Lower lobe of right lung (tissue), 2 donors: Measurements from ENCODE around the gene ACVR2A. TPM values are rescaled to one million over a fixed set of nuclear protein-coding genes. Genes with fewer than 3 reads are reported as not detected.

Source experiments
- ATAC-seq, 2 donors: fragments of 200-7000 bp; cut with Tn5 transposase; one replicate each; pipeline ENCODE4 v1.9.1; 2020 to 2022; ENCODE audit warnings: mild to moderate bottlenecking in 2 of 2, moderate library complexity in 2 of 2
- DNase-seq: peaks from one replicate; pipeline ENCODE4 v3.0.0-alpha.2; 2020
- H3K27ac ChIP-seq: fragments of 200-600 bp; one replicate; pipeline ENCODE4 v1.8.0; 2022
- H3K27me3 ChIP-seq: fragments of 200-600 bp; one replicate; pipeline ENCODE4 v1.8.0; 2022; ENCODE audit warnings: low read depth
- H3K36me3 ChIP-seq: fragments of 200-600 bp; one replicate; pipeline ENCODE4 v1.8.0; 2022; ENCODE audit warnings: mild to moderate bottlenecking
- H3K4me1 ChIP-seq: fragments of 200-600 bp; one replicate; pipeline ENCODE4 v1.8.0; 2022
- H3K4me3 ChIP-seq: fragments of 200-600 bp; one replicate; pipeline ENCODE4 v1.8.0; 2022; ENCODE audit warnings: mild to moderate bottlenecking
- H3K9me3 ChIP-seq: fragments of 200-600 bp; one replicate; pipeline ENCODE4 v1.8.0; 2022
- intact Hi-C: fragments of 100-400 bp; cut with DNase I; formaldehyde crosslinking; loops from one replicate; pipeline ENCODE4 v1.11.0; 2022
- total RNA-seq: library from RNA; stranded (reverse); fragmentation: NEBNext Ultra II Directional; extraction: Animal tissue kit (Norgen Biotek cat#: 25700); gene quantifications from one replicate; pipeline ENCODE4 v1.2.1, GENCODE V29; 2021
- TF ChIP-seq, protein P1 (sequence below): fragments of 200-600 bp; IDR thresholded peaks from one replicate; pipeline ENCODE4 v1.8.0; 2022; ENCODE audit warnings: antibody characterized with exemption, mild to moderate bottlenecking
- donor health status: DM: no; HTN: yes; CAD: no; lungs with severe emphysema.

The ACVR2A gene
- total RNA-seq, 1 donor from 2014 or later: 18.2 TPM

GRCh38 chr2:147933931-147934330 lies 89.1 kb downstream of the ACVR2A start:
- Histone ChIP-seq H3K27ac (no peak overlapping the region), H3K4me1 (no peaks in the 10 kb centered on the region), H3K9me3 (no peaks in the 10 kb centered on the region), H3K36me3 (peaks cover 36% of the 10 kb centered on the region), H3K4me3 (no peak overlapping the region), H3K27me3 (no peaks in the 10 kb centered on the region)
- TF ChIP-seq, protein P1, sequence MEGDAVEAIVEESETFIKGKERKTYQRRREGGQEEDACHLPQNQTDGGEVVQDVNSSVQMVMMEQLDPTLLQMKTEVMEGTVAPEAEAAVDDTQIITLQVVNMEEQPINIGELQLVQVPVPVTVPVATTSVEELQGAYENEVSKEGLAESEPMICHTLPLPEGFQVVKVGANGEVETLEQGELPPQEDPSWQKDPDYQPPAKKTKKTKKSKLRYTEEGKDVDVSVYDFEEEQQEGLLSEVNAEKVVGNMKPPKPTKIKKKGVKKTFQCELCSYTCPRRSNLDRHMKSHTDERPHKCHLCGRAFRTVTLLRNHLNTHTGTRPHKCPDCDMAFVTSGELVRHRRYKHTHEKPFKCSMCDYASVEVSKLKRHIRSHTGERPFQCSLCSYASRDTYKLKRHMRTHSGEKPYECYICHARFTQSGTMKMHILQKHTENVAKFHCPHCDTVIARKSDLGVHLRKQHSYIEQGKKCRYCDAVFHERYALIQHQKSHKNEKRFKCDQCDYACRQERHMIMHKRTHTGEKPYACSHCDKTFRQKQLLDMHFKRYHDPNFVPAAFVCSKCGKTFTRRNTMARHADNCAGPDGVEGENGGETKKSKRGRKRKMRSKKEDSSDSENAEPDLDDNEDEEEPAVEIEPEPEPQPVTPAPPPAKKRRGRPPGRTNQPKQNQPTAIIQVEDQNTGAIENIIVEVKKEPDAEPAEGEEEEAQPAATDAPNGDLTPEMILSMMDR: no peak
- ATAC-seq (no peak), DNase-seq (no peak)
- intact Hi-C loops: no loop called here

DNA sequence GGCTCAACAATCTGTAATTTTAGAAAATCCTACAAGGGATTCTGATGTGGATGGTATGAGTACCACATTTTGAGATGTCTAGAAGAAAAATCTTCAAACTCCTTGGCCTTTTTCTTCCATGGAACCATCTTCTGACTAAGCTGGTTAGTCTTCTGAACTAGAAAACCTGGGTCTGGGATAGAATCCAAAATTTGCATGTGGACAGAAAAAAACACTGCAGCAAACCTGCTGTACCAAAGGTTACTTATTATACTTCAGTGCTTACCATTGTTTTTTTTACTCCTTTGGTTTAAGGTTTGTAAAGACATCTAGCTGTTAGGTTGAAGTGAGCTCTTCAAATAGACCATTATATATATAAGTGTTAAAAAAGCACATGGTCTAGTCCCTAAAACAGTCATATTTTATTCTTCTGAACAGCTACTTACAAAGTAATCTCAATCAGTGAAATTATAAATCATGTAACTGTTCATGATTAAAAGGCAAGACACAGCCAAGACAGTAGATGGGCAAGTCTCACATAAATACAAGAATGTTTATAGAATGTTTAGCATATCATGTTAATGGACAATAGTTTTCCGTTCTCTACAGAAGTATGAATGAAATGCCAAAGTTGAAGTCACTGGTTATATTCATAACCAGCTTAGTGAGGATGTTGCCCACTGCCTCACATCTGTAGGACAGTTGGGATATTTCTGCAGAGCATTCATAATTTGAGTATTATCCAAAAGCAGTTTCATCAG lies 90.2 kb downstream of the ACVR2A start:
- Histone ChIP-seq H3K4me3 (no peak overlapping the region), H3K27me3 (no peaks in the 10 kb centered on the region), H3K9me3 (no peaks in the 10 kb centered on the region), H3K27ac (no peak overlapping the region), H3K36me3 (peaks cover 36% of the 10 kb centered on the region), H3K4me1 (peaks cover 5% of the 10 kb centered on the region)
- no peak for DNase-seq
- TF ChIP-seq, protein P1: no peak
- no peak for ATAC-seq
- intact Hi-C loops: no loop called here

DNA sequence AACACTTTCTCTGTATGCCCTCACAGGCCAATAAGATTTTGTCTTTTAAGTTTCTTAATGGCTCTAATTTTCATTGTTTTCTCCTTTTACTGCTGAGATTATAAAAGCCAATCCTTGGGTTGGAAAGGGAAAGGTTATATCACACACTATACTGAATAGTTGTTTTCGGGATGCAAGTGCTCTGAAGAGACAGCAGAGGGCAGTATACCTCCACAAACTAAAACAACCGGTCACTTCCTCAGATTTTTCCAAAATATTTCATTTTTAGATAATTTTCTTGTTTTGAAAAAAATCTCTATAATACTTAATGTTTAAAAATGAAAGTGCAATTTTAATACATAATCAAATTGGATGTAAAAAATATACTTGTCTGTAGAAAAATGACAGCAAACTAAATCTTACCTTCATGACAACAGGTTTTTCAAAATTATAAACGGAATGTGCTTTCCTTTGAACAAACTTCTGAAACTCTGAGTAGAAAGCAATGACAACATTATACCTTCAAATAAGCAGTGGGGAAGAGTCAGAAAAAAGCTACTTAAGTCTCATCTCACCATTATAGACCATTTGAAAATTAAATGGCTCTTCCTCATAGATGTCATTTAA lies 93.0 kb downstream of the ACVR2A start:
- no peak for DNase-seq

GRCh38 chr2:147939313-147939712 lies 94.5 kb downstream of the ACVR2A start:
- TF ChIP-seq, protein P1: no peak
- no peak for ATAC-seq
- no peaks in the 10 kb centered on the region for H3K27me3 ChIP-seq
- no peak overlapping the region for H3K4me3 ChIP-seq
- H3K9me3 ChIP-seq: no peaks in the 10 kb centered on the region
- peaks cover 5% of the 10 kb centered on the region for H3K4me1 ChIP-seq
- H3K27ac ChIP-seq: no peak overlapping the region
- DNase-seq: no peak
- intact Hi-C loops: no loop called here
- H3K36me3 ChIP-seq: peaks cover 28% of the 10 kb centered on the region

More for the DNA sequence above, 93.0 kb downstream of the ACVR2A start:
- H3K4me3 ChIP-seq: no peak overlapping the region
- ATAC-seq: peak; percentile 70 to 72
- H3K27me3 ChIP-seq: no peaks in the 10 kb centered on the region
- no peak overlapping the region for H3K27ac ChIP-seq
- intact Hi-C loops: no loop called here
- TF ChIP-seq, protein P1: peak; percentile 87
- peaks cover 5% of the 10 kb centered on the region for H3K4me1 ChIP-seq
- peaks cover 36% of the 10 kb centered on the region for H3K36me3 ChIP-seq
- no peaks in the 10 kb centered on the region for H3K9me3 ChIP-seq

GRCh38 chr2:147945660-147946059 lies 100.8 kb downstream of the ACVR2A start:
- Histone ChIP-seq H3K27ac (no peak overlapping the region), H3K4me1 (no peaks in the 10 kb centered on the region), H3K4me3 (no peak overlapping the region), H3K36me3 (peaks cover 19% of the 10 kb centered on the region), H3K9me3 (no peaks in the 10 kb centered on the region), H3K27me3 (no peaks in the 10 kb centered on the region)
- DNase-seq (no peak), ATAC-seq (no peak)
- intact Hi-C loops: no loop called here
- TF ChIP-seq, protein P1: no peak
